SIG-M5 (cell line): Measurements from ENCODE around the gene MSH6.
"Not testable (repeated sequence)": the region's sequence is repeated elsewhere in the genome, so short reads cannot be mapped to it uniquely, and the experiment has no call there.

Experiments used
- DNase-seq: peaks from one replicate; lab custom pipeline; 2025; lab: John Stamatoyannopoulos, UW

Gene MSH6

GRCh38 chr2:47844162-47844561 lies 61.2 kb downstream of the MSH6 start:
- no peak for DNase-seq

GRCh38 chr2:47849368-47849767 lies 66.4 kb downstream of the MSH6 start:
- no peak for DNase-seq

GRCh38 chr2:47850198-47850597 lies 67.3 kb downstream of the MSH6 start:
- no peak for DNase-seq

- DNase-seq = not testable (repeated sequence)
Observed at GRCh38 chr2:47853067-47853777, 70.3 kb downstream of the MSH6 start.
